ENCODE results near the gene SLC20A1.
A peak's percentile ranks its signal among the peaks of the same experiment; 100 is the strongest.

The SLC20A1 gene

DNA sequence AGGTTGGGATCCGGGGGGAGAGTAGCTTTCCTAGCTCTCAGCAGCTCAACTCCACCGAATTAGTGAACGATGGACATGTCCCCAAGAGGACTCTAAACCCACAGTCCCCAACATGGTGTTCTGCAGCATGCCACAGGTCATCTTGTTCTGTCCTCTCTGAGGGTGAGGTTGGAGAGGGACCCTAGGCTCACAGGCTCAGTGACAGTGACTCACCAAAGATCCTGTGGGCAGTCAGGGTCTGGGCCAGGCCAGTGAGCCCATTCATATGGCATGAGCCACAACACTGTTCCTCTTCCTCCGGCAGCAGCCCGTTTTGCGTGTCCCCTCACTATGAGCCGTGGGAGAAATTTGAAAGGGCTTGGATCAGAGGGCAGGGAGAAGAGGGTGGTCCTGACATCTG lies 2.8 kb upstream of the SLC20A1 start:
- peaks cover 27% of the 10 kb centered on the region for H3K79me2 ChIP-seq (ENCODE audit: insufficient read depth, low read length)
- H3K27ac ChIP-seq (ENCODE audit: low read length), result no peak overlapping the region
- no peaks in the 10 kb centered on the region for H3K27me3 ChIP-seq (ENCODE audit: insufficient read depth, low read length, poor library complexity)
- no peak overlapping the region for H3K4me3 ChIP-seq (ENCODE audit: low read depth in 1 of 2, low read length in 2 of 2)
- no peak overlapping the region for H3K4me2 ChIP-seq (ENCODE audit: insufficient read depth, low read length)
- H3K36me3 ChIP-seq (ENCODE audit: insufficient read depth, low read length), result peaks cover 14% of the 10 kb centered on the region
- no peak overlapping the region for H3K9ac ChIP-seq (ENCODE audit: low read depth, low read length)
- DNase-seq (no peak), ATAC-seq (ENCODE audit: insufficient read depth, low read depth) (no peak)
- peaks cover 25% of the 10 kb centered on the region for H3K4me1 ChIP-seq (ENCODE audit: insufficient read depth, low read length)
- no peaks in the 10 kb centered on the region for H3K9me3 ChIP-seq (ENCODE audit: insufficient read depth, low read length, severe bottlenecking)
- no peaks in the 10 kb centered on the region; the same call in 1 of the 2 replicates for H4K20me1 ChIP-seq (ENCODE audit: insufficient read depth, low read length)
- H2AFZ ChIP-seq (ENCODE audit: low read depth, low read length), result no peak overlapping the region
- TF ChIP-seq, protein P1, sequence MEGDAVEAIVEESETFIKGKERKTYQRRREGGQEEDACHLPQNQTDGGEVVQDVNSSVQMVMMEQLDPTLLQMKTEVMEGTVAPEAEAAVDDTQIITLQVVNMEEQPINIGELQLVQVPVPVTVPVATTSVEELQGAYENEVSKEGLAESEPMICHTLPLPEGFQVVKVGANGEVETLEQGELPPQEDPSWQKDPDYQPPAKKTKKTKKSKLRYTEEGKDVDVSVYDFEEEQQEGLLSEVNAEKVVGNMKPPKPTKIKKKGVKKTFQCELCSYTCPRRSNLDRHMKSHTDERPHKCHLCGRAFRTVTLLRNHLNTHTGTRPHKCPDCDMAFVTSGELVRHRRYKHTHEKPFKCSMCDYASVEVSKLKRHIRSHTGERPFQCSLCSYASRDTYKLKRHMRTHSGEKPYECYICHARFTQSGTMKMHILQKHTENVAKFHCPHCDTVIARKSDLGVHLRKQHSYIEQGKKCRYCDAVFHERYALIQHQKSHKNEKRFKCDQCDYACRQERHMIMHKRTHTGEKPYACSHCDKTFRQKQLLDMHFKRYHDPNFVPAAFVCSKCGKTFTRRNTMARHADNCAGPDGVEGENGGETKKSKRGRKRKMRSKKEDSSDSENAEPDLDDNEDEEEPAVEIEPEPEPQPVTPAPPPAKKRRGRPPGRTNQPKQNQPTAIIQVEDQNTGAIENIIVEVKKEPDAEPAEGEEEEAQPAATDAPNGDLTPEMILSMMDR (IDR thresholded peaks at IDR 0.05; ENCODE audit: borderline replicate concordance, extremely low read depth, low read length, poor library complexity, severe bottlenecking), result no peak
- TF ChIP-seq EZH2 (IDR thresholded peaks at IDR 0.05; ENCODE audit: borderline replicate concordance, low read depth, low read length, severe bottlenecking), result no peak

GRCh38 chr2:112643488-112643887 lies 2.3 kb upstream of the SLC20A1 start:
- TF ChIP-seq, protein P1 (IDR thresholded peaks at IDR 0.05; ENCODE audit: borderline replicate concordance, extremely low read depth, low read length, poor library complexity, severe bottlenecking), result no peak
- TF ChIP-seq EZH2 (IDR thresholded peaks at IDR 0.05; ENCODE audit: borderline replicate concordance, low read depth, low read length, severe bottlenecking), result no peak
- H2AFZ ChIP-seq (ENCODE audit: low read depth, low read length), result no peak overlapping the region
- H3K27me3 ChIP-seq (ENCODE audit: insufficient read depth, low read length, poor library complexity), result no peaks in the 10 kb centered on the region
- H3K4me1 ChIP-seq (ENCODE audit: insufficient read depth, low read length), result peaks cover 30% of the 10 kb centered on the region
- H3K9ac ChIP-seq (ENCODE audit: low read depth, low read length), result no peak overlapping the region
- H4K20me1 ChIP-seq (ENCODE audit: insufficient read depth, low read length), result no peaks in the 10 kb centered on the region; the same call in 1 of the 2 replicates
- no peak overlapping the region for H3K4me2 ChIP-seq (ENCODE audit: insufficient read depth, low read length)
- peaks cover 32% of the 10 kb centered on the region for H3K79me2 ChIP-seq (ENCODE audit: insufficient read depth, low read length)
- H3K4me3 ChIP-seq (ENCODE audit: low read depth in 1 of 2, low read length in 2 of 2), result no peak overlapping the region
- DNase-seq (no peak), ATAC-seq (ENCODE audit: insufficient read depth, low read depth) (no peak)
- no peak overlapping the region for H3K27ac ChIP-seq (ENCODE audit: low read length)
- H3K36me3 ChIP-seq (ENCODE audit: insufficient read depth, low read length), result peaks cover 19% of the 10 kb centered on the region
- no peaks in the 10 kb centered on the region for H3K9me3 ChIP-seq (ENCODE audit: insufficient read depth, low read length, severe bottlenecking)

DNA sequence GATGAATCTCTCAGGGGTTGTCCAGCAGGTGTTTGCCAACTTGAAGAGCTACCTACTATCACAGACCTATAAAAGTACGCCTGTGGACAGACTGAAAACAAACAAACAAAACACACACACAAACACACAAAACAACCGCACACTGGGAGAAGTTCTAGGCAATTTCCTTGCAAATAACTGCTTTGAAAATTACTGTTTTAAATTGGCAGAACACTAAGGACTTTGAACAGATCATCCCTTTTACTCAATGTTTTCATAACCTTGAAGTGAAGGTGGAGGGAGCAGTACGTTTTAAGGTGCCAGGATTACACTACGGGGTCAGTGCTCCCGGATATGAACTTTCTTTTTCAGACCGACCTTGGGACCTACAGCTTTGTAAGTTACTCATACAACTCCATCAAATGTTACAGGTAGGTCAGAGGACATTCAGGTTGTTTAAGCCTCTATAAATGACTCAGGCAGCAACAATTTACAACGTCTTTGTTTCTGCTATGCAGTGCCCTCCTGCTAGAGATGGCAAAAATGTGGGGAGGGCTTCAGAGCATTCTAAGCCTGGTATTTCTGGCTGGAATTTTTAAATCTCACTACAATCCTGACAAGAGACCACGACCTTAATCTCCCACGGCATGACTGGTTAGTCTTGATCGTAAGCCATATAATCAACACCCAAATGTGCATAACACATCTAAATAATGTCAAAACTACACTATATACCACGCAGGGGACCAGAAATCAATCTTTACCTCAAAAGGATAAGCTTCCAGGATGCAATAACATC lies 1.4 kb upstream of the SLC20A1 start:
- H3K4me3 ChIP-seq (ENCODE audit: low read depth in 1 of 2, low read length in 2 of 2), result peak overlapping the region; percentile 46 to 79; a peak in 3 of 4 replicates
- ATAC-seq (ENCODE audit: insufficient read depth, low read depth), result no peak
- peak overlapping the region; percentile 87; the same call in 1 of the 2 replicates for H2AFZ ChIP-seq (ENCODE audit: low read depth, low read length)
- peaks cover 27% of the 10 kb centered on the region for H3K36me3 ChIP-seq (ENCODE audit: insufficient read depth, low read length)
- H3K79me2 ChIP-seq (ENCODE audit: insufficient read depth, low read length), result peaks cover 40% of the 10 kb centered on the region
- no peaks in the 10 kb centered on the region for H3K9me3 ChIP-seq (ENCODE audit: insufficient read depth, low read length, severe bottlenecking)
- DNase-seq, result no peak
- peak overlapping the region; percentile 82 for H3K4me2 ChIP-seq (ENCODE audit: insufficient read depth, low read length)
- peaks cover 39% of the 10 kb centered on the region for H3K4me1 ChIP-seq (ENCODE audit: insufficient read depth, low read length)
- peak overlapping the region; percentile 98 for H3K9ac ChIP-seq (ENCODE audit: low read depth, low read length)
- H4K20me1 ChIP-seq (ENCODE audit: insufficient read depth, low read length), result peaks cover 8% of the 10 kb centered on the region; the same call in 1 of the 2 replicates
- peak overlapping the region; percentile 70; the same call in 1 of the 2 replicates for H3K27ac ChIP-seq (ENCODE audit: low read length)
- no peaks in the 10 kb centered on the region for H3K27me3 ChIP-seq (ENCODE audit: insufficient read depth, low read length, poor library complexity)
- TF ChIP-seq, protein P1 (IDR thresholded peaks at IDR 0.05; ENCODE audit: borderline replicate concordance, extremely low read depth, low read length, poor library complexity, severe bottlenecking), result no peak
- TF ChIP-seq EZH2 (IDR thresholded peaks at IDR 0.05; ENCODE audit: borderline replicate concordance, low read depth, low read length, severe bottlenecking), result no peak

All from DND-41 (cell line).